IMR-90 (cell line): ENCODE data around the gene ETV6. TPM values are rescaled to one million over a fixed set of nuclear protein-coding genes. Genes with fewer than 3 reads are reported as not detected.

ENCODE experiments used
- ATAC-seq: fragments of 200-7000 bp; cut with Tn5 transposase; 2 replicates; pipeline ENCODE4 v1.9.1; 2020; ENCODE audit warnings: low read depth, mild to moderate bottlenecking, moderate library complexity
- BruUV-seq: library from RNA; stranded (reverse); fragments of 400-500 nt; replicated peaks from 2 replicates; lab custom pipeline; 2021; lab: Mats Ljungman, UMichigan
- CTCF ChIA-PET: fragments of 300-600 bp; formaldehyde crosslinking; extraction: SDS; loops from one replicate; lab custom pipeline; 2021; ENCODE audit warnings: antibody characterized with exemption; lab: Yijun Ruan, JAX
- POLR2A ChIA-PET: fragments of 300-600 bp; sonication (Branson Sonifier 250); formaldehyde crosslinking; loops from one replicate; lab custom pipeline; 2022; ENCODE audit warnings: antibody characterized with exemption; ENCODE audit not compliant: unreplicated experiment; lab: Charles Lee
- DNase-seq: peaks from one replicate; pipeline ENCODE4 v3.0.0; 2013
- H2AFZ ChIP-seq: replicated peaks from 2 replicates; pipeline ENCODE3; 2013; ENCODE audit warnings: low read length, mild to moderate bottlenecking; ENCODE audit not compliant: poor library complexity
- H2AK5ac ChIP-seq: 2 replicates; pipeline ENCODE4 v1.6.1; 2013; ENCODE audit warnings: low read depth, low read length, inconsistent platforms
- H2AK9ac ChIP-seq: replicated peaks from 2 replicates; pipeline ENCODE3; 2013; ENCODE audit warnings: mild to moderate bottlenecking, low read depth, low read length, moderate library complexity; ENCODE audit not compliant: poor library complexity
- H2BK120ac ChIP-seq: 2 replicates; pipeline ENCODE4 v1.6.1; 2013; ENCODE audit warnings: low read depth, low read length, inconsistent platforms
- H2BK15ac ChIP-seq: 3 replicates; pipeline ENCODE4 v1.6.1; 2013; ENCODE audit warnings: low read depth, low read length, inconsistent platforms
- H2BK20ac ChIP-seq: 2 replicates; pipeline ENCODE4 v1.6.1; 2013; ENCODE audit warnings: low read depth, mild to moderate bottlenecking, inconsistent platforms, low read length, moderate library complexity
- H2BK5ac ChIP-seq: 2 replicates; pipeline ENCODE4 v1.6.1; 2013; ENCODE audit warnings: mild to moderate bottlenecking, low read depth, low read length, inconsistent platforms; ENCODE audit not compliant: poor library complexity, severe bottlenecking
- H3K14ac ChIP-seq: replicated peaks from 2 replicates; pipeline ENCODE4 v1.6.1; 2013; ENCODE audit warnings: low read depth, low read length, inconsistent platforms
- H3K18ac ChIP-seq: 2 replicates; pipeline ENCODE4 v1.6.1; 2013; ENCODE audit warnings: low read depth, low read length, control low read depth
- H3K23ac ChIP-seq: 2 replicates; pipeline ENCODE4 v1.6.1; 2013; ENCODE audit warnings: low read depth, low read length, inconsistent platforms
- H3K27ac ChIP-seq: 2 replicates; pipeline ENCODE4 v1.5.1; 2013; ENCODE audit warnings: mild to moderate bottlenecking, control low read depth, low read length; ENCODE audit not compliant: insufficient read depth
- H3K27me3 ChIP-seq: 2 replicates; pipeline ENCODE4 v1.6.1; 2013; ENCODE audit warnings: low read length; ENCODE audit not compliant: control insufficient read depth, insufficient read depth
- H3K36me3 ChIP-seq: 2 replicates; pipeline ENCODE4 v1.6.1; 2013; ENCODE audit warnings: low read length, mixed read lengths; ENCODE audit not compliant: control insufficient read depth, insufficient read depth
- H3K4ac ChIP-seq: 2 replicates; pipeline ENCODE4 v1.6.1; 2013; ENCODE audit warnings: low read depth, low read length, inconsistent platforms
- H3K4me1 ChIP-seq: 2 replicates; pipeline ENCODE4 v1.6.1; 2013; ENCODE audit warnings: low read length, mixed read lengths; ENCODE audit not compliant: control insufficient read depth, insufficient read depth
- H3K4me2 ChIP-seq: 2 replicates; pipeline ENCODE4 v1.6.1; 2013; ENCODE audit warnings: low read depth, mild to moderate bottlenecking, control low read depth, low read length, moderate library complexity
- H3K4me3 ChIP-seq: 2 replicates; pipeline ENCODE4 v1.5.1; 2013; ENCODE audit warnings: low read depth, mild to moderate bottlenecking, control low read depth, low read length, moderate library complexity; ENCODE audit not compliant: insufficient read depth
- H3K56ac ChIP-seq: 2 replicates; pipeline ENCODE4 v1.6.1; 2013; ENCODE audit warnings: low read length, inconsistent platforms; ENCODE audit not compliant: insufficient read depth; ENCODE audit errors: extremely low read depth
- H3K79me1 ChIP-seq, 2 experiments: 2 replicates each; pipeline ENCODE4 v1.6.1; 2013; ENCODE audit warnings: low read length in 2 of 2, inconsistent platforms in 1 of 2, low read depth in 1 of 2
- H3K9ac ChIP-seq: 2 replicates; pipeline ENCODE4 v1.6.1; 2013; ENCODE audit warnings: low read depth, low read length, control low read depth
- H3K9me1 ChIP-seq: 2 replicates; pipeline ENCODE4 v1.6.1; 2013; ENCODE audit warnings: low read length, inconsistent platforms; ENCODE audit not compliant: insufficient read depth
- H3K9me3 ChIP-seq: 2 replicates; pipeline ENCODE4 v1.6.1; 2013; ENCODE audit warnings: low read length; ENCODE audit not compliant: control insufficient read depth, insufficient read depth
- H4K20me1 ChIP-seq: 2 replicates; pipeline ENCODE4 v1.6.1; 2013; ENCODE audit warnings: low read length, inconsistent platforms; ENCODE audit not compliant: insufficient read depth
- H4K5ac ChIP-seq: 2 replicates; pipeline ENCODE4 v1.6.1; 2013; ENCODE audit warnings: mild to moderate bottlenecking, low read depth, low read length, control low read depth
- H4K8ac ChIP-seq, 2 experiments: 2 replicates each; pipeline ENCODE4 v1.6.1; 2013; ENCODE audit warnings: low read depth in 2 of 2, low read length in 2 of 2, control low read depth in 1 of 2, inconsistent platforms in 1 of 2
- H4K91ac ChIP-seq: 2 replicates; pipeline ENCODE4 v1.6.1; 2013; ENCODE audit warnings: low read depth, low read length, inconsistent platforms; ENCODE audit not compliant: insufficient read depth
- CEBPB ChIP-seq: IDR thresholded peaks from 2 replicates; pipeline ENCODE4 v1.6.1; 2012; ENCODE audit warnings: low read depth, low read length, improper control_type of control experiment
- RAD21 ChIP-seq: IDR thresholded peaks from 2 replicates; pipeline ENCODE4 v1.6.1; 2012; ENCODE audit warnings: low read length, improper control_type of control experiment
- USF2 ChIP-seq: fragments of 150-350 bp; IDR thresholded peaks from 2 replicates; pipeline ENCODE4 v1.6.1; 2017; ENCODE audit warnings: mild to moderate bottlenecking, antibody characterized with exemption, low read length, low read depth
- WGBS, 2 experiments: methylation state at CpG; one replicate each; pipeline versions ENCODE4 v1.1.5 to v1.1.7; 2013; ENCODE audit warnings: missing lambda C conversion rate in 2 of 2; ENCODE audit not compliant: insufficient read length in 1 of 2; ENCODE audit errors: extremely low coverage in 2 of 2; 5-methylcytosine and 5-hydroxymethylcytosine counted together
- dilution Hi-C: fragments of 300-500 bp; cut with HindIII; formaldehyde crosslinking; loops from one replicate; pipeline ENCODE4 v1.14.3; 2018; ENCODE audit warnings: low sequenced_read_pairs; ENCODE audit not compliant: unreplicated experiment
- in situ Hi-C: fragments of 300-500 bp; cut with MboI; formaldehyde crosslinking; loops from 3 replicates; pipeline ENCODE4 v1.14.3; 2019; ENCODE audit warnings: low sequenced_read_pairs, inconsistent platforms, mixed read lengths
- intact Hi-C: fragments of 100-400 bp; cut with micrococcal nuclease; formaldehyde crosslinking; loops from 2 replicates; pipeline ENCODE4 v1.10.0; 2022
- polyA plus RNA-seq, 3 experiments: library from polyadenylated mRNA; depleted of rRNA; stranded (reverse); fragments of >200 nt; gene quantifications; 2 replicates each; pipeline ENCODE4 v1.2.3, GENCODE V29; 2012; ENCODE audit warnings: low replicate concordance in 1 of 3
- total RNA-seq: library from RNA; depleted of rRNA; stranded (reverse); fragments of >200 nt; gene quantifications from 2 replicates; pipeline ENCODE4 v1.2.3, GENCODE V29; 2012

ETV6 gene
- total and polyA plus RNA-seq, 2 of the 4 experiments (the other 2 are of a cell fraction) = 8.4 to 9.9 TPM

GRCh38 chr12:11754256-11754655, 104.8 kb downstream of the ETV6 start:
- no CpG with 5 or more reads among the region's 4 CpGs for WGBS, 2 experiments
- CTCF ChIA-PET = no interaction called here
- Histone ChIP-seq H3K9ac (no peak overlapping the region), H3K18ac (no peak overlapping the region), H3K27ac (no peak overlapping the region), H2AFZ (no peak overlapping the region), H3K79me1 (peaks cover 56 to 78% of the 10 kb centered on the region in 2 experiments), H3K23ac (0 out of 2 replicates have a peak overlapping the region, but pooled peaks have one; percentile 4), H3K14ac (0 out of 2 replicates have a peak overlapping the region, but pooled peaks have one; percentile 17), H2AK5ac (no peak overlapping the region), H4K91ac (no peak overlapping the region), H2BK120ac (no peak overlapping the region), H3K9me3 (no peaks in the 10 kb centered on the region), H2AK9ac (no peak overlapping the region), H4K20me1 (no peaks in the 10 kb centered on the region), H2BK5ac (no peak overlapping the region), H4K8ac (peak overlapping the region in 1 of 2 experiments; percentile 9; a peak in 1 of 4 replicates), H3K4me2 (no peak overlapping the region), H3K27me3 (no peaks in the 10 kb centered on the region), H2BK20ac (no peak overlapping the region), H4K5ac (no peak overlapping the region), H3K56ac (no peak overlapping the region), H3K9me1 (peaks cover 19% of the 10 kb centered on the region; the same call in 1 of the 2 replicates), H3K4me1 (peaks cover 15% of the 10 kb centered on the region), H3K4me3 (no peak overlapping the region), H2BK15ac (no peak overlapping the region), H3K4ac (no peak overlapping the region), H3K36me3 (peaks cover 16% of the 10 kb centered on the region)
- DNase-seq (no peak), ATAC-seq (no peak)
- dilution Hi-C loops (no loop called here), intact Hi-C loops (no loop called here), in situ Hi-C loops (no loop called here)
- POLR2A ChIA-PET = no interaction called here
- TF ChIP-seq USF2 (no peak), CEBPB (peak; percentile 29; the same call in 1 of the 2 replicates), RAD21 (no peak)
- BruUV-seq = no TSS peak
